Neural progenitor cell (in vitro differentiated cells): Measurements from ENCODE around the gene PAM16. TPM values are rescaled to one million over a fixed set of nuclear protein-coding genes. Genes with fewer than 3 reads are reported as not detected.

ENCODE experiments used
- DNase-seq: peaks from one replicate; pipeline ENCODE4 v3.0.0-alpha.2; 2016; ENCODE audit warnings: low spot score
- H2AFZ ChIP-seq: fragments of 200-600 bp; sonication (generic); replicated peaks from 2 replicates; pipeline ENCODE4 v1.6.1; 2016; ENCODE audit warnings: antibody characterized with exemption
- H3F3A ChIP-seq: fragments of 200-600 bp; sonication (generic); 2 replicates; pipeline ENCODE4 v1.6.1; 2016; ENCODE audit warnings: antibody characterized with exemption, low read depth
- H3K27ac ChIP-seq: fragments of 200-600 bp; sonication (generic); 2 replicates; pipeline ENCODE4 v1.5.1; 2016; ENCODE audit warnings: mild to moderate bottlenecking
- H3K27me3 ChIP-seq: fragments of 200-600 bp; sonication (generic); 2 replicates; pipeline ENCODE4 v1.6.1; 2016; ENCODE audit warnings: mild to moderate bottlenecking, moderate library complexity
- H3K36me3 ChIP-seq: fragments of 200-600 bp; sonication (generic); 2 replicates; pipeline ENCODE4 v1.5.1; 2016
- H3K4me1 ChIP-seq: fragments of 200-600 bp; sonication (generic); 2 replicates; pipeline ENCODE4 v1.6.1; 2016; ENCODE audit warnings: mixed run types
- H3K4me2 ChIP-seq: fragments of 200-600 bp; sonication (generic); 2 replicates; pipeline ENCODE4 v1.6.1; 2016
- H3K4me3 ChIP-seq: fragments of 200-600 bp; sonication (generic); 2 replicates; pipeline ENCODE4 v1.5.1; 2016
- H3K79me2 ChIP-seq: fragments of 200-600 bp; sonication (generic); 2 replicates; pipeline ENCODE4 v1.6.1; 2016; ENCODE audit warnings: low read depth
- H3K9ac ChIP-seq: fragments of 200-600 bp; sonication (generic); 2 replicates; pipeline ENCODE4 v1.6.1; 2016
- H3K9me3 ChIP-seq: fragments of 200-600 bp; sonication (generic); 2 replicates; pipeline ENCODE4 v1.5.1; 2016; ENCODE audit warnings: low read depth
- H4K20me1 ChIP-seq: fragments of 200-600 bp; sonication (generic); 2 replicates; pipeline ENCODE4 v1.6.1; 2016; ENCODE audit warnings: low read depth
- H3K27ac Mint-ChIP-seq: 3 replicates; pipeline ENCODE4 v1.8.0; 2021; ENCODE audit warnings: mixed read lengths
- H3K27me3 Mint-ChIP-seq: 2 replicates; pipeline ENCODE4 v1.8.0; 2022; ENCODE audit warnings: low read depth, mild to moderate bottlenecking, inconsistent platforms, moderate library complexity, mixed read lengths; ENCODE audit not compliant: insufficient read depth
- H3K36me3 Mint-ChIP-seq: 3 replicates; pipeline ENCODE4 v1.8.0; 2021; ENCODE audit warnings: mixed read lengths
- H3K4me1 Mint-ChIP-seq: 3 replicates; pipeline ENCODE4 v1.8.0; 2021; ENCODE audit warnings: mixed read lengths
- H3K4me3 Mint-ChIP-seq: 3 replicates; pipeline ENCODE4 v1.8.0; 2021; ENCODE audit warnings: mild to moderate bottlenecking, moderate library complexity, mixed read lengths
- H3K9me3 Mint-ChIP-seq: 3 replicates; pipeline ENCODE4 v1.8.0; 2020; ENCODE audit warnings: mixed read lengths
- CTCF ChIP-seq: fragments of 200-600 bp; sonication (generic); IDR thresholded peaks from 2 replicates; pipeline ENCODE4 v1.5.1; 2017; ENCODE audit warnings: antibody characterized with exemption, mild to moderate bottlenecking
- EZH2 ChIP-seq: fragments of 200-600 bp; sonication (generic); IDR thresholded peaks from 2 replicates; pipeline ENCODE4 v1.6.1; 2017; ENCODE audit warnings: antibody characterized with exemption, mild to moderate bottlenecking, moderate library complexity
- EZH2phosphoT487 ChIP-seq: fragments of 200-600 bp; sonication (generic); IDR thresholded peaks from 2 replicates; pipeline ENCODE4 v1.6.1; 2017; ENCODE audit warnings: antibody characterized with exemption
- total RNA-seq: library from RNA; depleted of rRNA; stranded (reverse); fragments of >200 nt; gene quantifications from 2 replicates; pipeline ENCODE4 v1.2.3, GENCODE V29; 2015; ENCODE audit warnings: low replicate concordance

Gene PAM16
- total RNA-seq, 1 donor from 2014 or later: 17.0 TPM

- H3K27ac ChIP-seq: no peak overlapping the region
- H3K36me3 Mint-ChIP-seq: peaks cover 12% of the 10 kb centered on the region
- H3K9me3 ChIP-seq: no peaks in the 10 kb centered on the region
- no peak overlapping the region for H3K4me3 ChIP-seq
- peaks cover 22% of the 10 kb centered on the region for H3K79me2 ChIP-seq
- H3K9me3 Mint-ChIP-seq: peaks cover 4% of the 10 kb centered on the region
- no peaks in the 10 kb centered on the region for H3K4me1 ChIP-seq
- peak overlapping the region; percentile 13 for H3K9ac ChIP-seq
- no peaks in the 10 kb centered on the region for H3K36me3 ChIP-seq
- DNase-seq: no peak
- no peaks in the 10 kb centered on the region for H3F3A ChIP-seq
- H3K27me3 Mint-ChIP-seq: peaks cover 11% of the 10 kb centered on the region
- no peak overlapping the region for H2AFZ ChIP-seq
- no peak overlapping the region for H3K4me2 ChIP-seq
- TF ChIP-seq EZH2 (no peak), CTCF (no peak), EZH2phosphoT487 (no peak)
- H3K4me3 Mint-ChIP-seq: no peak overlapping the region
- no peak overlapping the region for H3K27ac Mint-ChIP-seq
- H3K27me3 ChIP-seq: no peaks in the 10 kb centered on the region
- H3K4me1 Mint-ChIP-seq: peaks cover 3% of the 10 kb centered on the region
- peaks cover 9% of the 10 kb centered on the region for H4K20me1 ChIP-seq
These were observed 11.7 kb downstream of the PAM16 start for GRCh38 chr16:4339455-4339854.

- peaks cover 20% of the 10 kb centered on the region for H3K79me2 ChIP-seq
- no peaks in the 10 kb centered on the region for H3F3A ChIP-seq
- H3K27me3 ChIP-seq: no peaks in the 10 kb centered on the region
- H3K4me3 ChIP-seq: no peak overlapping the region
- no peak overlapping the region for H3K27ac ChIP-seq
- H3K9ac ChIP-seq: peak overlapping the region; percentile 13
- no peak overlapping the region for H2AFZ ChIP-seq
- H3K4me1 ChIP-seq: no peaks in the 10 kb centered on the region
- DNase-seq: no peak
- peaks cover 10% of the 10 kb centered on the region for H4K20me1 ChIP-seq
- Mint-ChIP-seq H3K27ac (no peak overlapping the region), H3K4me3 (no peak overlapping the region), H3K9me3 (peaks cover 2% of the 10 kb centered on the region), H3K27me3 (peaks cover 11% of the 10 kb centered on the region), H3K36me3 (peaks cover 10% of the 10 kb centered on the region), H3K4me1 (peaks cover 3% of the 10 kb centered on the region)
- no peaks in the 10 kb centered on the region for H3K9me3 ChIP-seq
- no peaks in the 10 kb centered on the region for H3K36me3 ChIP-seq
- no peak overlapping the region for H3K4me2 ChIP-seq
- TF ChIP-seq EZH2: no peak
- no peak for TF ChIP-seq CTCF
- TF ChIP-seq EZH2phosphoT487: no peak
These were observed 12.3 kb downstream of the PAM16 start for GRCh38 chr16:4338712-4339299.

- Mint-ChIP-seq H3K36me3 (peaks cover 6% of the 10 kb centered on the region), H3K27ac (no peak overlapping the region), H3K4me1 (peaks cover 3% of the 10 kb centered on the region), H3K27me3 (peaks cover 10% of the 10 kb centered on the region), H3K4me3 (no peak overlapping the region), H3K9me3 (no peaks in the 10 kb centered on the region)
- Histone ChIP-seq H3F3A (no peaks in the 10 kb centered on the region), H3K4me3 (no peak overlapping the region), H3K36me3 (no peaks in the 10 kb centered on the region), H3K9ac (no peak overlapping the region), H3K9me3 (no peaks in the 10 kb centered on the region), H4K20me1 (peaks cover 16% of the 10 kb centered on the region), H3K4me2 (no peak overlapping the region), H3K4me1 (no peaks in the 10 kb centered on the region), H3K79me2 (peaks cover 14% of the 10 kb centered on the region), H3K27ac (no peak overlapping the region), H2AFZ (no peak overlapping the region), H3K27me3 (no peaks in the 10 kb centered on the region)
- no peak for DNase-seq
- TF ChIP-seq EZH2: no peak
- TF ChIP-seq CTCF: no peak
- no peak for TF ChIP-seq EZH2phosphoT487
These were observed 13.0 kb downstream of the PAM16 start for GRCh38 chr16:4338125-4338582.
